ENCODE data around the gene EDN2. TPM values are rescaled to one million over a fixed set of nuclear protein-coding genes. Genes with fewer than 3 reads are reported as not detected.

The EDN2 gene
- total RNA-seq, 1 donor from 2014 or later, result 4.6 TPM

DNA sequence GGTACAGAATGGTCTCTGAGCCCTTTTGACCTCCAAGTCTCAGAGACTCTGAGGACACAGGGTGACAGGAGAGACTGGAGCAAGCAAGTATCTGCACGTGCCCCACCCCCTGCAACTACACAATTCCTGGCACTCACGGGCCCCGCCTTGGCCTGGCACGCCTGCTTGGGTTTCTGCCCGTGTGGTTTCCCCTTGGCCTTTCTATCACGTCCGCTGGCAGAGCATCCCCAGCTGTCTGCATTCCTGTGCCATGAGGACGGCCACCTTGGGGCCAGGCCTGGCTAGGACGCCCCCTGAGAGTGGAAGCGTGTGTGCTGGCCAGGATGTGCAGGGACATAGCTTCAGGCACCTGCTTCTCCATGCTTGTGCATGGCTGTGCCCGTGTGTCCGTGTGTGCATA lies 14.3 kb upstream of the EDN2 start:
- DNase-seq (ENCODE audit: low spot score), result no peak

DNA sequence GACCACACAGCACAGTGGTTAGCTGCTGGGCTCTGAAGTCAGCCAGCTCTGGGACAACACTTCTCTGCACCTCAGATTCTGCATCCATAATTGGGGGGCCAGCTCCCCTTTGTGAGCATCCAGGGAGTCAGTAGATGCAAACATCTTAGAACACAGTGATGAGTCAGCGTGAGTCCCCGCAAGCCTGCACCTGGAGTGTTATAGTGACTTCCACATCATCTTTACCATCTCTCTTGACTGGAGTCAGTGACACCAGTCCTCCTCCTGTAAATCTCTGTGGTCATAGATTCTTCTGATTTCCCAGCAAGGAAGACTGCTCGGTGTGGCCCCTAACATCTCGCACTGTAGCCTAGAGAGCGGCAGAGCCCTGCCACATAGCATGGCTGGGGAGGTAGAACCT lies 13.9 kb upstream of the EDN2 start:
- DNase-seq (ENCODE audit: low spot score), result no peak

- DNase-seq (ENCODE audit: low spot score), result no peak
Measured at GRCh38 chr1:41497461-41498030, 13.1 kb upstream of the EDN2 start.

- DNase-seq (ENCODE audit: low spot score), result no peak
Measured at GRCh38 chr1:41497056-41497440, 12.6 kb upstream of the EDN2 start.

DNA sequence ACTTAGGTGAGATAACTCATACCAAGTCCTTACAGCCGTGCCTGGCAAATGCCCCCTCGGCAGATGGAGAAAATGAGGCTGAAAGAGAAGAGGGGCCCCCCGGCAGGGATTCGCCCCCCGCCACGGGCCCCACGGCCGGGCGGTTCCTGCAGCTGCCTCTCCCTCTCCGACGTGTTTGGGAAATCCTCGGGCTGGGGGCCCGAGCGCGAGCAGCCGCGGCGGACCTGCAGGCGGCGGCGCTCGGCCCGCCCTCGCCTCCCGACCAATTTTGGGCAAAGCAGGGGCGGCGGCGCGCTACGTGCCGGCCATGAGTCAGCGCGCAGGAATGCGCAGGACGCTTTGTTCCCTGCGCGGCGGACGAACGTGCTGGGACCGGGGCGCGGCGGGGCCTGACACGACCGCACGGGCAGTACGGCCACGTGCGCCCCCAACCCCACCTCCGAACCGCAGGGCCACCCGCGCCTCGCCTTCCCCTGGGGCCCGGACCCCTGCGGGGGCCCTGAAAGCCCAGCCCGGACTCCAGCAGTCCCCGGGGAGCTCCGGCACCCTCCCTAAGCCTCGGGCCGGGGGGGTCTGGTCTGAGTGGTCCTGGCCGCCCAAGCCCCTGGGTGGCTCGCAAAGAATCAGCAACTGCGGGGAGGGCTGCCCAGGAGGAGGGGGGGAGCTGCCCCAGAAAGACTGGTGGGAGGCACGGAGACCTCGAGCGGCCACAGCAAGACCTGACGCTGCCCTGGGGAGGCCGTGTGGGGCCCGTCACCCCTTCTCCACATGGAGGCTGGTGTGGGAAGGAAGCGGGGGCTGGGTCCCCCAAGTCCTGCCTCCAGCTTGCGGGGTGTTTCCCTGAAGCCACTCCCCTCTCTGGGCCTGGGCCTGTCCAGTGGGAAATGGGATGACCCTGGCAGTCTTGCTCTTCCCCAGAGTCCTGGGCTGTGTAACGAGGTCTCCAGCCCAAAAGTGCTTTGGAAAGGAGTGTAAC lies 11.9 kb upstream of the EDN2 start:
- peak; percentile 94 for DNase-seq (ENCODE audit: low spot score)

DNA sequence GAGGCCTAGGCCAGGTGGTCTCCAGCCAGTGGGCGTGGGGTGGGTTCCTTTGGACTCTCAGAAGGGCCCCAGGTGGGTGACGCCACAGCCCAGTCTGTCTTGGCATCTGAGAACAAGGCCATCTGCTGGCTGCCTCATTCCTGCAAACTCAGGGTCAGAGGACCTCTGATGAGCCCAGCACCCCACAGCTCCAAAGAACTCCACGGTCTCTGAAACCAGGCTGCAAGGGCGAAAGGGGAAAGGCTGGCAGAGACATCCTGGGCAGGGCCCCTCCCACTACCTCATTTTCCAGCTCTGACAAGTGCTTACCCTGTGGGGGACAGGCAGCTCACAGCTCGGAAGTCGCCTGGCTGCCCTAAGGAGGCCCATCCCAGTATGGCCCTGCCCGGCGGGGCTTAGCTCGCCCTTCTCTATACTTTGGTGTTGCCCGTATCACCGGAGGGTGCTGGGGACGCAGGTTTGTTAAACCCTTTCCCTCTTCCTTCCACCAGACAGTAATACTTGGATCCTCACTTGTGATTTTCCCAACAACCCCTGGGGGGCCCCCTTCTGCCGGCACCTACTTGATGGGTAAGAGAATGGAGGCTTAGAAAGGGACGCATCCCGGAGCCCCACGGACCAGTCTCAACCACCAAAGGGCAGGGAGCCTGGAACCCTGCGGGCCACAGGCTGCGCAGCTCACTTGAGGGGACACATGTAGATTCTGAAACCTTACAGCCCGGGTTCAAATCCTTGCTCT lies 10.9 kb upstream of the EDN2 start:
- DNase-seq (ENCODE audit: low spot score), result no peak

DNA sequence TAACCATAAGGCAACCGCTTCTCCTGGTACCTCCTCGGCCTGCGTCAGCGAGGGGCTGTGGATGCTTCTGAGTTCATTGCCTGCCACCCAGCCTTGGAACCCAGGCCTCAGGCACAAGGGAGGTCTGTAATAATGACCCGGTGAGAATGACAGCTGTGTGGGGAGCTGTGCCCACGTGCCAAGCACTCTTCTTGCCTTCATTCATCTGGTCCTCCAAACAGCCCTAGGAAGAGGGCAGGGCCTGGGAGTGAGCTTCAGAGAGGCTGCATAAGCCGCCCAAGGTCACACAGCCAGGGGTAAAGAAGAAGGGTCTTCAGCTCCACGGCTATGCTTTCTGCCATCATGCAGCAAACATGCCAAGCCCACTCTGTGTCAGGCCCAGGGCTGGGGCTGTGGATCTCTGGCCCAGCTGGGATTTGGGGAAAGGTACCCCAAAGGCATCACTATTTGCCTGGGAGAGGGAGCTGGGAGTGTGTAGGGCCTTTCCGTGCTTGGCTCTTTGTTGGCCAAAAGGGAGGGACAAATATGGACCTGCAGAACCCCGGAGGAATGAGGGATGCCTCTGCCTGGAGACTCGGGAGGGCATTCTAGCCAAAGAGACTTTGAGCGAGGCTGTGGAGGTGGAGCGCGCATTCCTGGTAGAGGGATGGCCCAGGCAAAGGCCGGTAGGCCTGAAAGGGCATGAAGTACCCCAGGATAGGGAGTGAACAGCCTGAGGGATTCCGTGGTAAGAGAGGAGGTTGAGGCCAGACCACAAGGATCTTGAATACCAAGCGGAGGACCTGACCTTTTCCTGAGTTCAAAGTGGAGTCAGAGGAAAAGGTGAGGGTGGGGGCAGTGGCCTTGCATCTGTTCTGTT lies 10.1 kb upstream of the EDN2 start:
- DNase-seq (ENCODE audit: low spot score), result no peak

- no peak for DNase-seq (ENCODE audit: low spot score)
Measured at GRCh38 chr1:41493626-41494350, 9.3 kb upstream of the EDN2 start.

- DNase-seq (ENCODE audit: low spot score), result peak; percentile 74
Measured at GRCh38 chr1:41493117-41493536, 8.6 kb upstream of the EDN2 start.

DNA sequence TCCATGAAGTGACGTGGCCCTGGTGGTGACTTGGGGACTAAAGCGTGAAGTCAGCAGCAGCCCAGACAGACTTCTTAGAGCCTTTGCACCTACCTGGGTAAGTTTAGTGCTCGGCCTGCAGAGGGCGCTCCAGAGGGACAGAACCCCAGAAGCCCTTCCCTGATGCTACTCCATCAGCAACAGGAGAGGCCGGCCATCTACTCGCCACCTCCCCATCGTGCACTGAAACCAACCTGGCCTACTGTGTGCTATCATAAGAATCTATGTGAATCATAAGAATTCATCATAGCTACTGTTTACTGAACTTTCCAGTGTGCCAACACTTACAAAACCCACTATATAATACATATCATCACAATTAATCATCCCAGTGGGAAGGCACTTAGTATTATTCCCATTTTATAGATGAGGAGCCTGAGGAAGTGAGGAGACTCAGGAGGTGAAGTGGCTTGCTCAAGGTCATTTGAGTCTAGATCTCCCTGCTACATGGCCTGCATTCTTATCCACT lies 7.9 kb upstream of the EDN2 start:
- no peak for DNase-seq (ENCODE audit: low spot score)

- DNase-seq (ENCODE audit: low spot score), result no peak
Measured at GRCh38 chr1:41490911-41491310, 6.4 kb upstream of the EDN2 start.

- no peak for DNase-seq (ENCODE audit: low spot score)
Measured at GRCh38 chr1:41489561-41489960, 5.1 kb upstream of the EDN2 start.

DNA sequence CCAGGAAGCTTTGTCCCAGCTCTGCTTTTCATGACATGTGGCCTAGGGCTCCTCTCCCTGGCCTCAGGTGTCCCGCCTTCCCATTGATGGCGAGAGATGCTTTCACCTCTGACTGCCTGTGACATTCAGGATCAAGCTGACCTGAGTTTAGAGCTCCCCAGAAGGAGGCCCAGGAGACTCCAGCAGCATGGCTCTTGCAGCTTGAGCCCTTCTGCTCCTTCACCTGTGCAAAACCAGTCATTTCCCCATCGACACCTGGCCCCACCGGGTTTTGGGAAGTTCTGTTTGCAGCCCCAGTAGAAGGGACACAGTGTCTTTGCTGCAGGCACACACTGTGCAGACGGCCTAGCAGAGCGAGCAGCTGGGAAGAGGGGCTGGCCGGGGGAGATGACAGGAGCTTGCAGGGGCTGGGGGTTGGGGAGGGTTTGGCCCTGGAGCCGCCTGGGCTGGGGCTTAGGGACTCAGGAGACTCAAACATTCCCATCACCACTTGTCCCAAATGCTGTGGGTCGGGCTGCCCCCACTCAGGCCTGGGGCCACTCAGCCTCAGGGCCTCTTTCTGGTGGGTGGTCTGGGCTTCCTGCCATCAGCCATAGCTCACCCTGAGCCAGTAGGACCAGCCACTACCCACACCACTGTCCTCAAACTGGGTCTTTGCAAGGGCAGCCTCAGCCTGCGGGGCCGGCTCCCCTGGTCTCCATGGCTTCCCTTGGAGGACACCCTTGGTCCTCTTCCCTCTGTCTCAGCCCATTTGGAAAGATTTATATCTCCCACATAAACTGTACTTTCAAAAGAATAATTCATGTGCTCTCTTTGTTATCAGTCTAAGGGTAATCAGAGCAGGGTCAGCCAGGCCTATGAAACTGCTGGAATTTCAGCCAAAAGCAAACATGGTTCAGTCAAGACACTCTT lies 3.8 kb upstream of the EDN2 start:
- peak; percentile 65 for DNase-seq (ENCODE audit: low spot score)

- DNase-seq (ENCODE audit: low spot score), result no peak
Measured at GRCh38 chr1:41487126-41488039, 2.9 kb upstream of the EDN2 start.

GRCh38 chr1:41486371-41487125 lies 2.1 kb upstream of the EDN2 start:
- DNase-seq (ENCODE audit: low spot score), result peak; percentile 67

- DNase-seq (ENCODE audit: low spot score), result no peak
Measured at GRCh38 chr1:41486053-41486370, 1.5 kb upstream of the EDN2 start.

GRCh38 chr1:41485605-41486004 lies 1.1 kb upstream of the EDN2 start:
- no peak for DNase-seq (ENCODE audit: low spot score)

- DNase-seq (ENCODE audit: low spot score), result no peak
Measured at GRCh38 chr1:41483960-41484401, 502 bp downstream of the EDN2 start.

Measured in umbilical cord (tissue), 2 donors.